ENCODE data around the gene S100Z.

- TF ChIP-seq CTCF (IDR thresholded peaks at IDR 0.05) = no peak
- TF ChIP-seq POLR2A (IDR thresholded peaks at IDR 0.05) = no peak
- TF ChIP-seq EP300 (IDR thresholded peaks at IDR 0.05) = no peak
Measured at GRCh38 chr5:76920491-76920890, 70.7 kb downstream of the S100Z start.
